GM19324 (cell line): Measurements from ENCODE around the gene KCNN3.

Experiments used
- ATAC-seq: cut with Tn5 transposase; IDR thresholded peaks from one replicate; pipeline ENCODE4 v1.9.1; 2021; ENCODE audit warnings: mild to moderate bottlenecking, moderate library complexity; ENCODE audit not compliant: unreplicated experiment, low FRiP score

Gene KCNN3

DNA sequence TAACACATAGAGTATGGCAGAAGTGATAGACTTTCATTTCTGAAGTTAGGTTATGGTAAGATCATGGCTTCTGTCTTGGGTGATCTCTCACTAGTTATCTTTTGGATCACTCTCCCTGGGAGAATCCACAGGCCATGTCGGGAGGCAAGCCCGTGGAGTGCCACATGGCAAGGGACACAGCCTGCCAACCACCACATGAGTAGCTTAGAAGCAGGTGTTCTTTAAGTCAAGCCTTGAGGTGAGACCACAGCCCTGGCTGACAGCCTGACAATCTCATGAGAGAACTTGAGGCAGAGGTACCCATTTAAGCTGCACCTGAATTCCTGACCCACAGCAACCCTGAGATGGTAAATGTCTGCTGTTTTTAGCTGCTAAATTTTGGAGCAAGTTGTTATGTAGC lies 130.4 kb downstream of the KCNN3 start:
- ATAC-seq: no peak

DNA sequence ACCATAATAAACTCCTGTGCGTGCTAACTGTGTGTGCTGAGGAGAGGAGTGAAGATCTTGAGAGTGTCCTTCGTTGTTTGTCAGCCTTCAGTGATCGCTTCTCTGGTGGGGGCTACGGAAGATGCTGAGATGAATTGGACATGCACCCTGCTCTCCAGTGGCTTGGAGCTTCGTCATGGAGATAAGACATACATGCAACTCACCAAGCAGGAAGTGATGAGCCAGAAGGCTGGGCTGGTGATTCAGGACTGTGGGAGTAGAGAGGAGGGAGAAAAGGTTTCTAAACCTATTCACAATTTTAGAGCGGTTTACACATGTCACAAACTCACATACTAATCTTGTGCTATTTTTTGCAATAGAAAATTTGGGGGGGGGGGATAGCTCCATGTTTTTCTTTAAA lies 133.2 kb downstream of the KCNN3 start:
- no peak for ATAC-seq

DNA sequence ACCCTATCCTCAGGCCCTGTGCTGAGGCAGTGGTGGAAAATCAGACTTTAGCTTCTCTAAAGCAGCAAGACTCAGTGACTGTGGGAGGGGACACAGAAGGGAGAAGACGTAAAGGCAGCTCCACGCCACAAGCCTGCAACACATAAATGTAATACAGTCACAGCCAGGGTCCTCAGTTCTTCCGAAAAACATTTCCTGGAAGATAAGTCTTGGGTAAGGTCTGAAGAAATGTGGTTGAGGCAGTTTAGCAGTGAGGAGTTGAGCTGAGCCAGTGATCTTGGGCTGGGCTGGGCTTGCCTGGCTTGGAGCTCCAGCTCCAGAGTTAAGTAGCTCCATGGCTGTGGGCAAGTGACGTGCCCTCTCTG lies 134.3 kb downstream of the KCNN3 start:
- no peak for ATAC-seq

DNA sequence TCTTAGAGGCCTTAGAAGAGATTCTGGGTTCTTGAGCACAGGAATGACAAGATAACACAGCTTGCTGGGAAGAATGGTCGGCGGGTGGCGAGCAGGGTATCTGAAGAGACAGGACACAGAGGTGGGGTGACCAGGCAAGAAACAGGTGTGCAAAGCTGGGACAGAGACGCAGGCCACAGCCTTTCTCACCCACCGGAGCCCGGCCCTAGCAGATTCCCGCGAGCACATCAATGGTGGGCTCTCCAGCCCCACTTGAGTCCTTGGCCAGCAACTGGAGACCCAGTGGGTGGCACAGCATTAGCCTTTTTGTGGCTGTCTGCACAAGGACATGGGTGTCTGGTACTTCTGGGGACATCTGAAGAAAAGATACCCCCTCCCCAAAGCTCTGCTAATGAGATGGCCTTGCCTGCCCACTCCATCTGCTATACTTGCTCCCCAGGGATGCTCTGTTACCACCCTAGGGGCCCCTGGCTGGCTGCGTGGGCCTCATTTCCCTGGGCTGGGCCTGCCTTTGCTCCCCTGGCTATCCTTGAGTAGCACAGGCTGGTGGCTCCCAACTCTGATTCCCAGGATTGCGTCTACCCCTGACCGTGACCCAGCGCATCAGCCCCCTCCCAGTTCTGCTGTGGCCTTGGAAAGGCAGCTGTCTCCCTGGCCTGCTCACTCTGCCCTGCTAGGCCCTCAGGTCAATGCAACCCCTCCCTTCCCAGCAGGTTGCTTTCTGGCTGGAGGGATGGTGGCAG lies 134.8 kb downstream of the KCNN3 start:
- ATAC-seq: no peak

DNA sequence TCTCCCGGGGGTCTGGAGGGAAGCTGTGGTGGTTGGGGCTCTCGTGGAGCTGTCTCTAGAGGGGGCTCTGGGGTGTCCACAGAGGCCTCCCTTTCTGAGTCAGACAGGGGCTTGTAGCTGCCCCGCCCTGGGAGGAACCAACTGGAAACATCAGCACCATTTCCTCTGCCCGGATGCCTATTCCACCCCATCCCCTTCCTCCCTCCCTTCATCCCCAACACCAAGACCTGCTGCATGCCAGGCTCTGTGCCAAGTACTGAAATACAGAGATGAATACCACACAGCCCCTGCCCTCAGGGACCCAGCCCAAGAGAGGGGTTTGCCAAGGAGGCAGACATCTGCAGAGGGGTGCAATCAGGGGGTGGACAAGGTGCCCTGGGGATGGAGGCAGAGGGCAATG lies 136.5 kb downstream of the KCNN3 start:
- ATAC-seq: no peak

DNA sequence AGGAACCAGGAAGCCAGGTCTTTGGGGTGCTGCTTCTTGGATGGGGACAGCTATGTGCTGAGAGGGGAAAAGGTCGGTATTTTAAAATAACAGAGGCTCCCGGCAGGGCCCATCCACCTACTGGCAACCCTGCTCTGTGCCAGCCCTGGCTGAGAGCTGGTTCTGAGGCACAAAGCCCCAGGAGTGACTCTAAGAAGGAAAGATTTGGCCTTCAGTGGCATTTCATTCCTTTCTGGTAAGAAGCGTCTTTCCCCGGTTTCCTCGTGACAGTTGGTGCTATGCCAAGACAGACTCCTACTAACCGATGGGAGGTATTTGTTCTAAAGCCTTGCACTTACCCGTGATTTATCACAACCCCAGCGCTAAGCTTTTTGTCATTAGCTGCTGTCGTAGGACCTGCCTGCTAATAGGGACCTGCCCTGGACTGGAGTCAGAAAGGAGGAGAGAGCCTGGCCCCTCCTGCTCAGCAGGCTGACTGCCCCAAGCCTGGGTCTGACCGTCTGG lies 139.0 kb downstream of the KCNN3 start:
- no peak for ATAC-seq

DNA sequence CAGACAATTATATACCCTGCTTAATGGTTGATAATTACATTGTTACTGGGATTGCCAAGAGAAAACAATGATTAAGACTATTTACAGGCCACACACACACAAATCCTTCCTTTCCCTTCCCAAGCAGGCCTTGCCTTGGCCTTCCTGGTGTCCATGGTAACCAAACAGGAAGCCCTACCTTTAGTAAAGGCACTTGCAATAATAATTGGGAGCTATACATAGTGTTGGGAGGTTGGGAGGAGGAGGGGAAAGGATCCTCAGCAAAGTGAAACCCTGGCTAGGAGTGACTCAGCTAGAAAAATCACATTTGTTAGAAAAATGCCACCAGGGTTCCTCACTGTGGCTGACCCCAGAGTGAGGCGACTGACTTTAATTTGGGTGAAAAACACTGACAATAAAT lies 139.8 kb downstream of the KCNN3 start:
- no peak for ATAC-seq

DNA sequence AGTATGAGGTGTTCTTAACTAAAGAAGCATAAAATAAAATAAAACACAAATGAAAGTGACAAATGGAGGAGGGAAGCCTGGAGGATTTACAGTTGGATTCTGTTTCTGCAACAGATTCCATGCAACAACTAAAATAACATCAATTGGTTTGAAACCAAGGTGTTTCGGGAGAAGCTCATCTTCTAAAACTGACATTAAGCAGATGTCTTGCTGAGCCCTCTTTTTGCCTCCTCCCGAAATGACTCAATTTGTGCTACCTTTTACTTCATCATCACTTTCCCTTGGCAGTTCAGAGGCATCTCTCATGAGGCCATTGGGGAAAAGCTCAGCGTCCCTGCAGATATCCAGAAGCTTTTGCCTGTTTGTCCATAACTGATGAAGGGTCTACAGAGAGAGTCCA lies 140.5 kb downstream of the KCNN3 start:
- ATAC-seq: no peak

DNA sequence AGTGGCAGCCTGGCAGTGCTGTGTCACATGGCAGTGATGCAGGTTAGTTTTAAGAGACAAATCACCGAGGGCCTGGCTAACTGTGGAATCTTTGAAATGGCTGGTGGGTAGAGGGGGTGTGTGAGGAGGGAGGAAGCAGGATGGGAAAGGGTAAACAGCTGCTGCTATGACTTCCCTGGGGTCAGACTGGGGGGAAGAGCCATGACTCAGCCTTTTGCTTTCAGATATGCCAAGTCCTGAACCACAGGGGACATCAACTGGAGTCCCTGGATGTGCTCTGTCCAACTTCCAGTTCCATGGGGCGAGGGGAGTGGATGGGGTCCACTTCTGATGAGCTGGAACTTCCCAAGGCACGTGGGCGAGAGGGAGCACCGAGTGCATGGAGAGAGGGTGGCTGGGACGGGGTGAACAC lies 141.0 kb downstream of the KCNN3 start:
- no peak for ATAC-seq

DNA sequence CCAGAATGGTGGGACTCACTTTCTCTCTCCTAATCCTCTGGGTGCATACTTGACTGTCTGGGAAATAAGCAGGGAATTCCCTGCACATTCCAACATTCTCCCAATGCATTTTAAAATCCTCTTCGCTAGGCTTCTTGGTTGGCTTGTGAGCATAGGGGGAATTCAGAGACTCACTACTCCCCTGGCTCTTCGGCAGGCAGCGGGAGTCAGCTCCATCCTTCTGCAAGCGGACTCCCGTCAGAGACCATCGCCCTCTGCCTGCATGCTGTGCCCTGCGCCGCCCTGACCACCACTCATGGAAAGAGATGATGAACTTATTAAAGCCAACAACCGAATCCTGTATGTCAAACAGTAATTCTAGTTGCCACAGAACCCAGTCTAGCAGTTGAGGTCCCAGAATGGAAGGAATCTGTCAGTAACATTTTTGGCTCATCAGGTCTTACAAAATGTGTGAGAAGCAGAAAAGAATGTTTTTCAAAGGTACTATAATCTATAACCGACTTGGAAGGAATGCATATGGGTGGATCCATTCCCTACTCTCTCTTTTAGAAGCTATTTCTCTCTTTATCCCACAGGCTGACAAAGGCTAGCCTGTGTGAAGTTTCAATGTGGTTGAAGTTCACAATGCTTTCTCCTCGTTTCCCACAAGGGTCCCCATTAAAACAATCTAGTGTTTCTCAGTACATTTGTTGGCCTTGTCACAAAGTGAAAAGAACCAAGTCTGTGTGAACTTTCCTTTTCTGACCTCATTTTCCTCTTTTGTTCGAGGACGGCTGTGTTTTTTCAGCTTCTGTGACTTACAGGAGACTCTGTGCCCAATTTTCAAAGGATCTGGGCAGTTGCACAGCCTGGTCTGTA lies 143.0 kb downstream of the KCNN3 start:
- no peak for ATAC-seq

DNA sequence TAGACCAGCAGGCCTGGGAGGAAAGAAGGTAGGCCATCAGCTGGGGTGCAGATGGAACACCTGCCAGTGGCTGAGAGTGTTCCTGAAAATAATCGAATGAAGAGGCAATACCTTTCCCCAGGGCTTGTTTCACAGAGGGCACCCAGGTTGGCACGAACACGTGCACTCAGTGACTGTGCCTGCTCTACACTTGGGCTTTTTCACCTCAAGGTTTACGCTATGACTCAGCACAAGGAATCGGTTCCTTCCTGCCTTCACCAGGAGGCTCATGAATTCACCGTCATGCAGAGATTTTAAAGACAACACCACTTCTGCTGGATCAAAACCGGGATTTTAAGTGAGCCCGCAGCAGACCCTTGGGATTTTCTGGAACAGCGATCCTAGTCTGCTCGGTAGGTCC lies 143.6 kb downstream of the KCNN3 start:
- no peak for ATAC-seq

DNA sequence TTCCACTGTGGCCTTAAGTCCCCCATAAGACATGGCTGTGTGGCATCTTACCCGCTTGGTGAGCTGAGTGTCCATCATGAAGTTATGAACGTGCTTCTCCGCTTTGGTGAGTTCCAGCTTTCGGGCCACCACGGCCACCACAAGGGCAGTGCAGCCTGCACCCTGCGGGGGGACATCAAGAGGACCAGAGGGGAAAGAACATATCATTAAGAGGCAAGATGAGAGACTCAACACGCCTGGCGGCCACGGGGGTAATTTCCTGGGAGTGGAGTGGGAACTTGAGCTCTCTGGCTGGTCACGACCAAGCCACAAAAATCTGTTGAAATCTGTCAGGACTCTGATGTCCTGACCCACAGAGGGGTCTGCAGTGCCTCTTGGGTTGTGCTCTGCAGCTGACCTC lies 144.2 kb downstream of the KCNN3 start:
- no peak for ATAC-seq

DNA sequence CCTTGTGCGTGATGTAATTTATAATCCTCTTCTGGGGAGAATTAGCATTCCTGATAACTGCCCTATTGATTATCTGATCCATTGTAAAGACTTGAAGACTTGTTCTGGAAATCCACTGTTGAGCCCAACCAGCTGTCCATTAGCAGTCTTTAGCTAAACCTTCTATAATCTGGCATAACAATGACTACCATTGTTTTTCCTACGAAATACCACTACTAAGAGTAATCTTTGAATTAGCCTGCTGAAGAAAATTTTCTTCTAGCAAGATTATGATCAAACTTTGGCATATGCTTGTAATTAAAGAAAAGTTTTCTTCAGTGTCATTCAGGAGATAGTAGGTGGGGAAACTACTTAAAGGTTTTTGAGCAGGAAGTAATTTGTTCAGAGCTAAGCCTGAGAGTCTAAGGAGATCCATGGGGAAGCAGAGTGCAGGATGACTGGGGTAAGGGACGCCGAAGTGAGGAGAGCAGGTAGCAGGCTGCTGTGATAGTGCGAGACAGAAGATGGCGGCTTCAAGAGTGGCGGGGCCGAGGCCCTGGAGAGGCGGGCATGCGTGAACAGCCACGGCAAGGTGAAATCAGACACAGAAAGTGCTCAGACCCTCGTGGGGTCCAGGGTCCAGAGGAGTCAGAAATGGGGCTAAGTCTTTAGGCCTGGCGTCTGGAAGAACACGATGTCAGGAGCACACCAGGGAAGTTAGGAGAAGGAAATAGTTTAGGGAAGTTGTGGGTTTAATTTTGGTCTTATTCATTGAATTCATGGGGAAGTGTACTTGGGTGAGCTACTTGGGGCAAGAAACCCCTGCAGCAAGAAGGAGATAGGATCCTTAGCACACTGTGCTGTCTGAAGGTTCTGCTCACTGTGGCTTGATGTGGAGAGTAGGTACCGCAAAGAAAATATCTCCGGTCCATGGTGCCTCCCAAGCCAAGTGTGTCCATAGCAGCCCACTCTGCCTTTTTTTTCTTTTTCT lies 149.5 kb downstream of the KCNN3 start:
- ATAC-seq: no peak

DNA sequence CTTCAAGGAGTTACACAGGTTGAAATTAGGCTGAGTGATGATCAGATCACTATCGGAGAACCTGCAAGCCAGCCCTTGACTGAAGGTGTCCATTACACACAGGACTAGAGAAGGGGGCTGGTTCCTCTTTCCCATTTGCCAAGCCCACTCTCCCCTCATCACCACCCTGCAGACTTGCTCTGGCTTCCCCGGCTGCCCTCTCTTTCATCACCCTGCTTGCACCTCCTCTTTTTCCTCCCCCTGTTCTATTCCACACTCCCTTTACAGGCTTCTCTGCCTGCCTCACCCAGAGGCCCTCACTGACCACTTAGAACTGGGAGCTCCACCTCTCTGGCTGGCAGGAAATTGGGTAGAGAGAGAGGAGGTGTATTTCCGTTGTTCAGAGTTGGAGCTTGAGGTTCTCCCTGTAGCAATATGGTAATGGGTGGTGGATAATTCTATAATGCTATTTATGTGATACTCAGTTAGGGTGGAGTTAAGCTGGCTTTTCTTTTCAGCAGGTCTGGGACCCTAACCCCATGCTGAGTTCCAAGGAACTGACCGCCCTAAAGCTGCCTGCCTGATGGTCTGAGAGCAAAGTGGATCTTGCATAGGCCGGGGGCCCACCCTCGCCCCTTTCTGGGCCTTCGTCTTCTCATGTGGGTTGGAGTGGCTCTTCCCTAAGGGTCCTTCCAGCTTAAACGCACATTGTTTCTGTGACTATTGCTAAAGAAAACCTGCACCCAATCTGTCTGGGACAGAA lies 150.3 kb downstream of the KCNN3 start:
- ATAC-seq: no peak

DNA sequence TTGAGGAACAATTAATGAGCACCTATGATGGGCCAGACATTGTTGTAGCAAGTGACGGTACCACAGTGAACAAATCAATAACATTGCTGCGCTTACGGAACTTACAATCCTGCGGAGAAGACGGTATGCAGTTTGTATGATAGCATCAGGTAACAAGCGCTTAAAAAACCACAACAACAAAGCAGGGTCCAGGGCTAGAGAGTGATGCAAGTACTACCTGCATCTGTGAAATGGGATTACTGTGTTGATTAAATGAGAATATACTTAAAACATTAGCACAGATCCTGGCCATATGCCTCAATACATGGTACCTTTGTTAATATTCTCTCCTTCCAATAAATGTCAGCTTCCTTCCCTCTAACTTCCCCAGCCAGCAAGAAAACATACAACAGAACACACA lies 151.5 kb downstream of the KCNN3 start:
- ATAC-seq: no peak

DNA sequence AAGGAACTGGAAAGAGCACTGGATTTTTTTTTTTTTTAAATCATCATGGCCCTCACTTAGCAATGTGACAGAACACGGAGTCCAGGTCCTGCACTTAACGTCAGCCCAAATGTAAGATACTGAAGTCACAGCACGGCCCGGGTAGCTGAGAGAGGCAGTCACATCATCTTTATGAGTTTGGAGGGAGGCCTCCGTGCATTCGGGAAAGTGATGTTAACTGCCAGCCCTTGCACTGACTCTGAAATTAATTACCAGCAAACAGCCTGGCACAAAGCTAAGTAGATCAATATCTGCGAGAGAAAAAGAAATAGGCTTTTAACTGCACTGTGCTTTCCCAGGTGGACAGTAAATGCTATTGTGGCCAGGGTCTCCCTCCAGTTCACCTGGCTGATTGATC lies 152.6 kb downstream of the KCNN3 start:
- no peak for ATAC-seq

DNA sequence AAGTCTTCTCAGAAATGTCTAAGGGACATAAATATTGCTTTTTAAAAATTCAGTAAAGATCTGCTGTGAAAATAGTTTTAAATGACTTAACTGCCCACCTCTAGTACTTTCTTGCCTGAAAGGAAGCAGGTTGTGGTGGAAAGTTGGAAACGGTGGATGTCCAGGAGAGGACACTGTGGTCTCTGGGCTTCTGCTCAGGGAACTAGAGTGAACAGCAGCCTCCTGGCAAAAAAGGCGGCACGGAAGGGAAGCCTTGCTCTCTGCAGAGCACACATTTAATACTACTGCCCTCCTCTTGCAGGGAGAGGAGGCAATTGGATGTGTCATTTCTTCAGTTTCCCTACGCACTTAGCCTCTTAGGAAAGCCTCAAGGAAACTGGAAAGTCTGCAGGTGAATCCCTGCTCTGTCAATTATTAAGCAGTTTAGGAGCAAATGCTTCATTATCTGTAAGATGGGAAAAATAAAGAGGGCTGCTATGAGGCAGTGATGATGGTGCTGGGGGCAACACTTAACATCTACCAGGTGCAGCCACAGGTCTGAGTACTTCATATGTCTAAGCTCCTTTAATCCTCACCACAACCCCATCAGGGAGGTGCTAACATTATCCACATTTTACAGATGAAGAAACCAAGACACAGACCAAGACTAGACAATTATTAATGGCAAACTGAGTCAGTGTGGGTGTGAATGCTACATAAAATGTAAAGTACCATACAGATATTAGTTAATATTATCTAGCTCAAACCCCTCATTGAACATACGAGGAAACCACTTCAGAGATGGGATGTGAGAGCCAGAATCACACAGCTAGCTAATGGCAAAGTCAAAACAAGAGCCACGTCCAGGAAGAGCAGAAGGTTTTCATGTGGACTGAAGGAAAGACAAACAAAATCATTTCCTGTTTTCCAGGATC lies 153.2 kb downstream of the KCNN3 start:
- ATAC-seq: no peak

DNA sequence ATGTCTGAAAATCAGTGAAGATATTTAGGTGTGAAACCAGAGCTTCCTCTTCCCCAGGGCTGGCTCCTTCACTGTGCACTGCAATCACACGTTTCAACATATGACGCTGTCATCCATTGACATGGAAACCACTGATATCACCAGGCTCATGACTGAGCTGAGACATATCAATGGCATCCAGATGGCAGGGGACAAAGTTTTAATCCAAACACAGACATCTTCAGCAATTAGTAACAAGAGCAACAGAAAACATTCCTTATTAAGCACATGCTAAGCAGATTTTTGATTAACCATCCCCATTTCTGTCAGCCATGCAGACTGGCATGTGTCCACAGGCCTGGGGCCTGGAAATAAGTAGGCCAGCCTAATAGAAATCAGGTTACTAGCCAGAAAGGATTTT lies 154.1 kb downstream of the KCNN3 start:
- no peak for ATAC-seq

DNA sequence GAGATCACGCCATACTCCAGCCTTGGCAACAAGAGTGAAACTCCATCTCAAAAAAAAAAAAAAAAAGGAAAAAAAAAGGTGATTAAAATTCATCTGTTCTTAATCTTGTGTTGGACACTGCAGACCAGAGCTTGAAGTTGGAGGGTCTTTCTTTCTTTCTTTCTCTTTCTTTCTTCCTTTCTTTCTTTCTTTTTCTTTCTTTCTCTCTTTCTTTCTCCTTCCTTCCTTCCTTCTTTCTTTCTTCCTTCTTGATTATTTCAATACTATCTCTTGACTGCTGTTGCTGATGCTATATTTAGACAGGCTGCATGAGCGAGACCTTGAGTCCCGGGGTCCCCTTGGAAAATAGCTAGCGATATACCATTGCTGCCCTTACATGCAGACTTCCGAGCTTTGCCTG lies 154.7 kb downstream of the KCNN3 start:
- ATAC-seq: no peak
